HG03280 (cell line): ENCODE data around the gene KBTBD4.

Experiments used
- ATAC-seq: cut with Tn5 transposase; IDR thresholded peaks from one replicate; pipeline ENCODE4 v1.9.1; 2021; ENCODE audit warnings: mild to moderate bottlenecking, moderate library complexity; ENCODE audit not compliant: unreplicated experiment

Gene KBTBD4

DNA sequence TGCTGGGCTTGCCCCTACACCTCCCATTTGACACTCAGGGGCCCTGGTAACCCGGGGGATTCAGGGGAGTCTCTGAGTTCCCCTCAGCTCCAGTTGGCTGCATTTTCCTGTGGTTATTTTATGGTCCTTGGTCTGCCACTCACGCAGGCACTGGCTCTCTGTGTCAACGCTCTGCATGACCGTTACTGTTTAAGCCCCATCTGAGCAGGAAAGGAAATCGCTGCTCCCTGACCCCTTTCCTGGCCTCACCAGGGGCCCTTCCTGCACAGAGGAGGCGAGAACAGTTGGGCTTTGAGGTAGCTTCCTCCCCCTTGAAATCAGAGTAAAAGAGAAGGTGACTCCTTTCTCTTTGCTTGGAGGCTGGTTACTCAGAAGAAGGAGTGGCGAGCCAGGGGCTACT is 13.0 kb upstream of the KBTBD4 start:
- ATAC-seq, result no peak

- no peak for ATAC-seq
These were observed 11.4 kb upstream of the KBTBD4 start for GRCh38 chr11:47589977-47590861.

GRCh38 chr11:47589584-47589976 is 10.8 kb upstream of the KBTBD4 start:
- ATAC-seq, result no peak

DNA sequence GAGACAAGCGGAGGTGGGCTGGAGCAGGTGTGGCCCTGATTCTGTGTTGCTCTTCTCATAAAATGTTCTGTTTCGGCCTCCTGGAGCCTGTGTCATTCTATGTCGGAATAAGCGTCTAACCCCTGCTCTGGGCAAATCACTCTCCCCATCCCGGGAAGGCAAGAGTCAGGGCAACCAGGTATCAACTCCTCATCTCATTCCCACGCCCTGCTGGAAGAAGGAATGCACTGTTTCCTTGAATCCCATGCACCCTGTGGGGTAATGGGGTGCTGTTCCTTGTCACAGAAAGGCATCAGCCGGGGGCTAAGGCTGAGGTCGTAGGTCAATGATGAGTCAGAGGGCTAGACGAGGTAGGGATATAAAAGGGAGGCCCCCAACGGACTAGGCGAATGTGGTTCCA is 10.3 kb upstream of the KBTBD4 start:
- ATAC-seq, result no peak

DNA sequence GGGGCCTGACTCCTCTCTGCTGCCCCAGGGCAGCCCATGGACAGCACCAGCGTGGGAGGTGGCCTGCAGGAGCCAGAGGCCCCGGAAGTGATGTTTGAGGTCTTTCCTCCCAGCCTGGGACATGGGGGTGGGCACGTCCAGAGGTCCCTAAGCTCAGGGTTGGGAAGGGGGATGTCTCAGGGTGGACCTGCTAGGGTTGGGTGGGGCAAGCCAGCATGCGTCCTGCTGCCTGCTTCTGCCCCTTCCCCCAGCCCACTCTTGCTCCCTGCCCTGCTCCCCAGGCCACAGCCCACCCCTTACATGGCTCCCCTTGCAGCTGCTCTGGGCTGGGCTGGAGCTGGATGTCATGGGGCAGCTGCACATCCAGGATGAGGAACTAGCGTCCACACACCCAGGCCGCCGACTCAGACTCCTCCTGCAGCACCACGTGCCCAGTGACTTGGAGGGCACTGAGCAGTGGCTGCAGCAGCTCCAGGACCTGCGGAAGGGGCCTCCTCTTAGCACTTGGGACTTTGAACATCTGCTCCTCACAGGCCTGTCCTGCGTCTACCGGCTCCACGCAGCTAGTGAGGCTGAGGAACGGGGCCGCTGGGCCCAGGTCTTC is 9.1 kb upstream of the KBTBD4 start:
- no peak for ATAC-seq

GRCh38 chr11:47587039-47587716 is 8.4 kb upstream of the KBTBD4 start:
- no peak for ATAC-seq

DNA sequence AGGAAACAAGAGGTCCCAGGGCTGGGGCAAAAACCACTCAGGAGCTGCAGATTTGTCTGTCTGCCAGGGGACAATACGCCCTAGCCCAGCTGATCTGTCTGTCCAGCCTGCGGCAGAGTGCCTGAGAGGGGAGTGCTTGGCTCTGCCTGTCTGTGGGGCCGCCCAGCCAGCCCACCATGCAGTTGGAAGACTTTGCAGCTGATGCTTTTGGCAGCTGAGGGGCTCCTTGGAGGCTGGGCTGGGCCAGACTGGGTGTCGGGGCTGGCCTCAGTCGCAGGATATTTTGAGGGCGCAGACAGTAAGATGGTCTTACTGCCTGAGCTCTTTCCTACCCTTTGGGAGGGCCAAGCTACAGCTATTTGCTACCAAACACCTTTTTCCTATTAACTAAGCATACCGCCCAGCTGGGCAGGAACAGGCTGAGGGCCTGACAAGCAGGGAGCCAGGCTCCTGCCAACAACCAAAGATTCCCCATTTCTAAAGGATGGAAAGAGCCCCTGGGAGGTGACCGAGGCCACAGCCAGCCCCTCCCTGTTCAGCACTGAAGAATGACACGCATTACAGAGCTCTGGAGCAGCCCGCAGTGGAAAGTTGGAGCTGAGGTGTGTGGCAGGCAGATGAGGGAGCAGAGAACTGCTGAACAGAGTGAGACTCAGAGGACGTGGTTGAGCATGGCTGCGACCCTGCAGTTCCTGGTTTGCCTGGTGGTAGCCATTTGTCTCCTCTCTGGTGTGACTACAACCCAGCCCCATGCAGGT is 7.5 kb upstream of the KBTBD4 start, which contains the start of gene FAM180B:
Gene FAM180B (plus strand): TSS at position 581 of the 758 bp plus-strand sequence. CDS start 91 bp downstream, at position 672.
- ATAC-seq, result no peak

GRCh38 chr11:47583844-47584243 is 5.1 kb upstream of the KBTBD4 start:
- ATAC-seq, result no peak

- ATAC-seq, result no peak
These were observed 1.2 kb downstream of the KBTBD4 start for GRCh38 chr11:47577460-47578041.

- ATAC-seq, result no peak
These were observed 5.4 kb downstream of the KBTBD4 start for GRCh38 chr11:47573321-47573720.

DNA sequence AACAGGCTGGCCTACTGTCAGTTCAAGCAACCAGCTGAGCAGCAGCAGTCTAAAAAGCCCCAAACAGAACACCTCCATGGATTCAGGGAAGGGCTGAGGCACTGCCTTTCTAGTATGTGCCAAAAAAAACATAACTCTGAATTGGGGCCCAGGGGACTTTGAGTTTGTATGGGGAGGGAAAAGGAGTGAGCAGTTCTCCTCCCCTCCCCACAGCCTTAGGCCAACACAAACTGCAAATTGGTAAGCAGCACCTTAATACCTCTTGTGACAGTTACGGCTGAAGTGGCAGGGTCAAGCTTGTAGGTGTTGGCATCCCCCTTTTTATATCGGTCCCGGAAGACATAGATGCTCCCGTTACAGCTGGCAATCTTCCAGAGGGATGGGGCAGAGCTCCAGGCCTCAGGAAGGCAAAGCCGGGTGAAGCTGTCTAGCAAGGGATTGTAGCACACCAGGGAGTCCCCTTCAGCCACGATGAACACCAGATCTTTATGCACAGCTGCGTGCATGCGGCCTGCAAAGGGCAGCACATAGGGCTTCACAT is 6.0 kb downstream of the KBTBD4 start:
- ATAC-seq, result no peak

- ATAC-seq, result no peak
These were observed 6.9 kb downstream of the KBTBD4 start for GRCh38 chr11:47571895-47572294.

DNA sequence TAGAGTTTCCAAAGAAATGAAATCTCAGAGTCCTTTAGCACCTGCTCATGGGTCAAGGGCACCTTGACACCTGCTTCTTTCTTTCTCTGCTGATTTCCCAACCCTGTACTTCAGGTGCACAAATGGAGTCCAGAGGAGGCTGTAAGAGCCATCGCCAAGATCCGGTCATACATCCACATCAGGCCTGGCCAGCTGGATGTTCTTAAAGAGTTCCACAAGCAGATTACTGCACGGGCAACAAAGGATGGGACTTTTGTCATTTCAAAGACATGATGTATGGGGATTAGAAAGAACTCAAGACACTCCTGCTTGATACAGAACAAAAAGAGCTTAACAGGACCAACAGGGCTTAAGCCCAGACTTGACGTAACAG is 7.4 kb downstream of the KBTBD4 start:
- ATAC-seq, result no peak

- no peak for ATAC-seq
These were observed 8.0 kb downstream of the KBTBD4 start for GRCh38 chr11:47570651-47571356.

DNA sequence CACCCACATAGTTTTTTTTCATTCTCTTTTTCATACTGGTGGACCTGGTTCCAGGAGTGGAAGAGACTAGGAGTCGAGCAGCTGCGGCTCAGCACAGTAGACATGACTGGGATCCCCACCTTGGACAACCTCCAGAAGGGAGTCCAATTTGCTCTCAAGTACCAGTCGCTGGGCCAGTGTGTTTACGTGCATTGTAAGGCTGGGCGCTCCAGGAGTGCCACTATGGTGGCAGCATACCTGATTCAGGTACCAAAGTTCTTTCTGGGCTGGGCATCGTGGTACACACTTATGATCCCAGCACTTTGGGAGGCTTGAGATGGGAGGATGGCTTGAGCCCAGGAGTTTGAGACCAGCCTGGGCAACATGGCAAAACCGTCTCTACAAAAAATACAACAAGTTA is 9.1 kb downstream of the KBTBD4 start:
- ATAC-seq, result no peak

DNA sequence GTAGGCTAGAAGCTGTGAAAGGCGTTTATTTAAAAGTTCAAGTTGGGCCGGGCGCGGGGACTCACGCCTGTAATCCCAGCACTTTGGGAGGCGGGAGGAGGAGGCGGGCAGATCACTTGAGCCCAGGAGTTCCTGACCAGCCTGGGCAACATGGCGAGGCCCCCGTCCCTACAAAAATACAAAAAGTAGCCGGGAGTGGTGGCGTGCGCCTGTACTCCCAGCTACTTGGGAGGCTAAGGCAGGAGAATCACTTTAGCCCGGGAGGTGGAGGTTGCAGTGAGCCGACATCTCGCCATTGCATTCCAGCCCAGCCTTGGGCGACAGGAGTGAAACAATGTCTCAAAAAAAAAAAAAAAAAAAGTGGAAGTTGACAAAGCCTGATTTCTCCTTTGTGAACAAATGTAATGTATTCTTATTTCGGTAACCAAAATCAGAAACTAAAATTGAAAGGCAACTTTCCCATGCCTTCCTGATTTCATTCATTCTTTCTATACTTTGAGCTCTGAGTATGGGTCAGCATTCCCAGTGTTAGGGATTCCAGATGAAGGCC is 12.5 kb downstream of the KBTBD4 start:
- ATAC-seq, result no peak

DNA sequence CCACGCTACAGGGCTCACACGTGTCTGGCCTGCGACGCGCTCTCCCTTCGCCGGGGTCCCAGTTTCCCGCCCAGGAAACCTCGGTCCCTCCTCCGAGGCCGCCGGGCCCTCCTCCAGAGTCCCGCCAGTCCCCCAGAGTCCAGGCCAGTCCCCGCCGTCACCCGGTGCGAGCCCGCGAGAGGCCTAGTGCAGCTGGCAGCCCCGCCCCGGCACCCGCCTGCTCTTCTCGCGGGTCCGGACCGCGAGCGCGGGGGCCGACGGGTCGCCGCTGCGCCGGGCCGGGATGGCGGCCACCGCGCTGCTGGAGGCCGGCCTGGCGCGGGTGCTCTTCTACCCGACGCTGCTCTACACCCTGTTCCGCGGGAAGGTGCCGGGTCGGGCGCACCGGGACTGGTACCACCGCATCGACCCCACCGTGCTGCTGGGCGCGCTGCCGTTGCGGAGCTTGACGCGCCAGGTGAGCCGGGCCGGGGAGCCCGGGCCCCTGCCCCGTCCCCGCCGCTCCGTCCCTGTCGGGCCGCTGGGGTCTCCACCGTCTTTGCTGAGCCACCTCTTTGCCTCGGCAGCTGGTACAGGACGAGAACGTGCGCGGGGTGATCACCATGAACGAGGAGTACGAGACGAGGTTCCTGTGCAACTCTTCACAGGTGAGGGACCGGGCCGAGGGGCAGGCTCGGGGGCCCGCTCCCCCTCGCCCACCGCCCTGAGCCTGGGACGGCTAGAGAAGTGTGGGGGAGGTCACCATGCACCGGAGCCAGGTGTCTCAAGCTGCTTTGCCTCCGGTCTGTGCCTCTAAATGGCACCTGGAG is 13.2 kb downstream of the KBTBD4 start, which contains the start of gene PTPMT1:
Gene PTPMT1 (plus strand): TSS at position 260 of the 809 bp plus-strand sequence. CDS start 24 bp downstream, at position 284.
- peak; percentile 92 for ATAC-seq

- ATAC-seq, result peak; percentile 7
These were observed 13.8 kb downstream of the KBTBD4 start for GRCh38 chr11:47564933-47565339.
